ENCODE measurements around the gene BEX3.
"Not testable (repeated sequence)": the region's sequence is repeated elsewhere in the genome, so short reads cannot be mapped to it uniquely, and the experiment has no call there.

Gene BEX3

DNA sequence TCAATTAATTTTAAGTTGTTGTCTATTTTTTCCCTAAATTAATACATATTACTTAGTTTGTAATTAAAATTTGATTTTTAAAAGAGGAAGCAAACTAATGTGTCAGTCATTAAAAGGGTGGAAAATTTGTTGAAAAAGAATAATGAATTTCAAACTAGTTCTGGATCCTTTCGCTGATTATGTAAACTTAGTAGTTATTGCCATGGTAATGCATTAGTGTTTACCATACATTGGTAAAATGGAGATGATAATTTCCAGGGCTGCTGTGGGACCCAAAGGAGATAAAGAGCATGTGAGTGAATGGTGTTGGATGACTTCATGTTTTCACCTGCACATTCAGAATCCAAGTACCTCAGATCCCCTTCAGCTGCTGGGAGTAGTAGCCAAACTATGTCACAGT lies 6.5 kb downstream of the BEX3 start:
- no peak for DNase-seq (ENCODE audit: low spot score)

DNA sequence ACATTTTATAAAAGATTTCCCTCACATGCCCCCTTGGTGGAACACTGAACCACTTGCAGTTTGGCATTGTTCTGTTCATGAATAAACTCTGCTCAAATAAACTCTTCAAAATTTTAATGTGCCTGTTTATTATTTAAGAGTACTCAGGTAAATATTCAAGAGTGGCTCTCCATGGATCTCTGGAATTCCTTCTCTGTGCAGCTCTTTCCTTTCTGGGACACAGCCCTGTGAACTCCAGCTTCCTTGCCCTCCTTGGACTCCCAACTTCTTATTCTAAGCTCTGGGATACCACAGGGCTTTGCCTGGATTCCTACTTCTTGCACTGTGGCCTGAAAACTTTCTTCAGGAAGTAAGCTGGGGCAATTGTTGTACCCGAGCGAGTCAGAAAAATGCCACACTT lies 8.3 kb downstream of the BEX3 start:
- no peak for DNase-seq (ENCODE audit: low spot score)

DNA sequence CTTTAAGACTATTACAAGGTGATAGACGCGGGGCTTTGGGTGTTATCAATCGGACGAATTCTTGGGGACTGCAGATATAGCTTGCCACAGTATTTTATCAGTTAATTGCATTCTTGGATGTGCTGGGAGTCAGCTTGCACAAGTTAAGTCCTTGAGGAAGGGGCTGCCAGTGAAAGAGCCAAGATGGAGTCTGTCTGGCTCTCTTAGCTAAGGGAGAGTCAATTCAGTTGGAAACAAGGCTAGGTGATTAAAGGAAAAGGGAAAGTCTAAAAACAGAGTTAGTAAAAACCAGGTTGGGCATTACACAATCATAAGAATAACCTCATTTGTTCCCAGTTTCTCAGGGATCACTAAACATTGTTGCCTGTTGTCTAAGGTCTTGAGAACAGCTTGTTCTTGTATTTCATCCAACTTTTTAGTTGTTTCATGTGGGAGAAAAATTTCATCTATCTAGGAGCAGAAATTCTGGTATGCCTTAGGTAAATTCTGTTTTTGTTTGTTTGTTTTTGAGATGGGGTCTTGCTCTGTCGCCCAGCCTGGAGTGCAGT lies 9.0 kb downstream of the BEX3 start:
- not testable (repeated sequence) for DNase-seq (ENCODE audit: low spot score)

DNA sequence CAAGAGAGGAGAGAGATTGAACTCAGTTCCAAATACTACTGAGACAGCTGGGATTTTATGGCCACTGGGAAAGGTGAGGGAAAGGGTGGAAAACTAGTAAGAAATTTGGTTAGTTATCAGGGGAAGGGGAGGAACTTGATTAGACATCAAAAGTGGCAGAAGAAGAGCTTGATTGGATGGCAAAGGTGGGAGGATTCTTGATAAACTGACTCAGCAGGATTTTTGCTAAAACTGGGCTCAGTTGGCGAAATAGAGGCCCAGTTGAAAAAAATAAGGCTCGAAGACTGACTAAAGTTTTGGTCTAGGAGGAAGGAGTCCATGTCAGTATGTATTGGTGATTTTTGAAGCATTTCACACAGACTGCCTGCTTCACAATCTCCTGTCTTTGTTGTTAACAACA lies 10.0 kb downstream of the BEX3 start:
- DNase-seq (ENCODE audit: low spot score): no peak

DNA sequence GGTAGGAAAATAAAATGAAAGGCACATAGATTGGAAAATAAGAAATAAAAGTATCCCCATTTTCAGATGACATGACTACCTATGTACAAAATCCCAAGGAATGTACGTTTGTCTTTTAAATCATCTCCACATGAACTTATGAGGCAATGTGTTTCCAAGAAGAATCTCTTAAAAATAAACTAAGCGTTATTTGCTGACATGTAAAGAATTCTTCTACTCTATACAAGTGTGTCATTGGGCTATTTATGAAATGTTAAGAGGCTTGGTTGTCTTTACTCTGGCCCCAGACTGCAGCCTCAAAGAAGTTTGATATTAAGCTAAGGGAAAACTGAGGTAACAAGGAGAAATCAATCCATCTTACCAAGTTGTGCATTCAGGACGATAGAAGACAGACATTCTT lies 17.1 kb downstream of the BEX3 start:
- no peak for DNase-seq (ENCODE audit: low spot score)

DNA sequence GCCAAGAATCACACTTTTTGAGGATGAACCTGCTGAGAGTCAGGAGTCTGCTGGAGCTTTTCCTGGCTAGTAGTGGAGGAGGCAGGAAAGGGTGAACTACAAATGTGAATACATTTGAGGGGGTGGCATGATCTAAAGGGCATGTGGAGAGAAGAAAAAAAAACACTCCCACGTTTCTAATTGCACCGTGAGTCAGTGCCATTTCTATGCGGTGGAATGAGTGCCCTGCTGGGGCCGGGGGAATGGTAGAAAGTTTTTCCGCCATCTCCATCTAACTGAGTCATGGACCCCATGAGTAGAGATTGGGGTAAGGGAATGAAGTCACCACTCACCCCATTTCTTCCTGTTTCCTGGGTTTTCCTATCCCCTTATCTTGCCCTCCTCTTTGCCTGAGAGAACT lies 19.8 kb downstream of the BEX3 start:
- DNase-seq (ENCODE audit: low spot score): no peak

DNA sequence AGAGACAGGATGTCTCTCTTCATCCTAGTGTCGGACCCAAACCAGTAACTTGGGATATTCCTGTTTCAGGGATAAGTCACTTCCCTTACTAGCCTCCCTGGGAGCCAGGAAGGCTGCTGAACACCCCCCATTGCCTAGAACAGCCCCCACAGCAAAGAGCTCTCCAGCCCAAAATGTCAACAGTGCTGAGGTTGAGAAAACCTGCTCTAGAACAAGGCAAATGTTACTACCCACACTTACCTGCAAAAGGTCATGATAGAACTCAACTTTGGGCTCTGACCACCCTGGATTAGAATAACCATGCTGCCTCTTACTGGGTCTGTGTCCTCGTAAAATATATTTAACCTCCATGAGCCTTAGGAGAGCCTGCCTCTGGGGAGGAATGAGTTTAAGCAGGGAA lies 20.3 kb downstream of the BEX3 start:
- no peak for DNase-seq (ENCODE audit: low spot score)

DNA sequence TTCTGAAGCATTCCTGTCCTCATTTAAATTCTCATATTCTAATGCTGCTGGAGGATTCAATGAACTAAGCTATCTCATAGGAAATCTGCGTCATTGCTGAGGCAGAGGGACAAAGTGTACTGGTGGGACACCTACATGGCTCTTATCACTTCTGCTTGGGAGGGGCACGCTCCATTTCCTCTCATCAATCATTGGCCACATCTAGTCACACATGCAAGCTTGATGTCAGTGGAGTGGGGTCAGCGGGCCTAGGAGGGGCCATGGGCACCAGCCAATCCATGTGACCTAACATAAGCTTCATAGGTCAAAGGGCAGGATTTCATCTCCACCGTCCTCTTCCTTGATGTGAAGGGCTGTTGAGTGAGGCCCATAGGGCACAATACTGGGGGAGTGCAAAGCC lies 21.4 kb downstream of the BEX3 start:
- DNase-seq (ENCODE audit: low spot score): no peak

DNA sequence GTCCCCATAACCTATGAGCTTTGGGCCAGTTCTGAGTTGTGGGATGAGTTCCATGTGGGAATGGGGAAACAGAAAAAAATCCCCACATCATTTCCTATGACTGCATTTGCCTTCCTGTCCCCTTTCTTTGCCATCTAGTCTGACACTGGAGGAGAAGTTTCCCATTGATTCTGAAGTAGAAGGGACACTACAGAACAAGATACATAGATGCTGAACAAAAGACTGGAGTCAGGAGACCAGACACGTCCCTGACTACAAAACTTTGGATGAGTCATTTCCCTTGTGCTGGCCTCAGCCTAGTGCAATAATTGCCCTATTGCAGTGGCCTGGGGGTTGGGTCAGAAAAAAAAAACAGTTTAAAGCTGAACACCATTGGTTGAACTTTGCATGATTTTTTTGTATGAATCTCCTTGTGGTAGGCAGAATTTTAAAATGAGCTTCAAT lies 22.1 kb downstream of the BEX3 start:
- DNase-seq (ENCODE audit: low spot score): no peak

DNA sequence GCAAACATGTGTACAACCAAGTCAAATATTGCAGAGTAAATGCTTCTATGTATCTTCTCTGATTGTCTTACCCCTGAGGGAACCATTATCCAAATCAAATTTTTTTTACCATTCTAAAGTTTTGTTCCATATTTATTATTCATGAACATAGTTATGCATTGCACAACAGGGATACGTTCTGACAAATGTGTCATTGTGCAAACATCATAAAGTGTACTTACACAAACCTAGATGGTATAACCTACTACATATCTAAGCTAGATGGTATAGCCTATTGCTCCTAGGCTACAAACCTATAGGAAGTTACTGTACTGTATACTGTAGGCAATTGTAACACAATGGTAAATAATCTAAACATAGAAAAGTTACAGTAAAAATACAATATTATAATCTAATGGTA lies 23.4 kb downstream of the BEX3 start:
- no peak for DNase-seq (ENCODE audit: low spot score)

DNA sequence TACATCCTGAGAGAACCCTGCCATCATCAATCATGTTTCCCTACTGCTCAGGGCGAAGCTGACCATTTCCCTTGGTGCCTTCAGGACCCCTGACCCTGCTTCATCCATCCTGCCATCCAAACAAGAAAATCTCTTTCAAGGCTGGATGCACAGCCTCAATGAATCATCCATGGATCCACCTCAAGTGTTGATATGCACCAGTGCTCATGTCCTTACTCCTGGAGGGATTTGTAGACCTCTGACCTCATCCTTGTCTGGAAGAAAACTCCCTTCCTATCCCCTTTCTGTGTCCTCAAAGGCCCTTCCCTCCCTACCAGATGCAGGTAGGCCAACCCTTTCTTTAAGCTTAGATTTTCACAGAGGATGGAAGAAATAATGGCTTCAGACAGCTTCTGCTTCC lies 24.6 kb downstream of the BEX3 start:
- no peak for DNase-seq (ENCODE audit: low spot score)

DNA sequence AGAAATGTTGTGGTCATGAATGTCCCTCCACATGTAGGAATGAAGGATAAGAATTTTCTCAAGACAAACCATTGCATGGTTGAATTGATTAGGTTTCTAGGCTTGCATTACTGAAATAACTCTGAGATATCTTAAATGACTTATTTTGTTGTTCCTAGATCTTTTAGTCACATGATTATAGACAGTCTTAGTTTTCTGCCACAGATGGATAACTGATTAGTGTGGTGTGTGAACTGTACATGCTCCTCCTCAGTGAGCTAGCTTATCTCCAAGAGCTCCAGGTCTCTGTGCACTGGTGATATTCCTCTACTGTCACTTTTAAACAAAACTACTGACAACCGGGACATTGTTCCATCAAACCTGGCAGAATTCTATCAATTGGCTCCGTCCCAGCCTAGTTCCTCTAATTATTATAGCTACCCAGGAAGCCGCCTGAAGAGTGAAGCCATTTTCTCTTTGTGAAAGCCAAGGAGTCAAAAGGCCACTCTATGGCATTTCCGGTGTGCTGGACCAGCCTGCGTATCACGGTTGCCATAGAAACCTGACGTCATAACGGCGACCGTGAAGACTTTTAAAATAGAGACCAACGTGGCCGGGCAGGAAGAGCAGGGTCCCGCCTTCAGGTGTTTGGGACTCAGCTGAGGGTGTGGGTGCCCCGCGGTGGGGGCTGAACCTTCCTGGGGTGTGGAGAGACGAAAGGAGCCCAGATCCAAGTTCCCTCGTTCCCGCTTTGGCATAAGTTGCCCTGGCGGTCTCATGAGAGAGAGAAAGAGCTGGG lies 28.1 kb downstream of the BEX3 start:
- peak; percentile 71 for DNase-seq (ENCODE audit: low spot score)

DNA sequence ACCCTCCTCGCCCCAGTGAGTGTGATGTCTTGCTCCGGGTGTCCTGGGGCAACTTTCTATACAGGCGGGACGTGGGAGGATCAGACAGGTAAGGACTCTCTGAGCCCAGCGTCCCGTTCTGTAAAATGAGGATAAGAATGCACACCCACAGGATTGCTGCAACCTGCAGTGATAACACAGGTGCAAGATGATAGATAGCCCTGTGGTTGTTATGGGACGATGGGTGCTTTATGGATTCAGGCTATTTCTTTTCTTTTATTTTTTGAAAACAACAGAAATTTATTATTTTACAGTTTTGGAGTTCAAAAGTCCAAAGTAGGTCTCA lies 28.6 kb downstream of the BEX3 start:
- no peak for DNase-seq (ENCODE audit: low spot score)

DNA sequence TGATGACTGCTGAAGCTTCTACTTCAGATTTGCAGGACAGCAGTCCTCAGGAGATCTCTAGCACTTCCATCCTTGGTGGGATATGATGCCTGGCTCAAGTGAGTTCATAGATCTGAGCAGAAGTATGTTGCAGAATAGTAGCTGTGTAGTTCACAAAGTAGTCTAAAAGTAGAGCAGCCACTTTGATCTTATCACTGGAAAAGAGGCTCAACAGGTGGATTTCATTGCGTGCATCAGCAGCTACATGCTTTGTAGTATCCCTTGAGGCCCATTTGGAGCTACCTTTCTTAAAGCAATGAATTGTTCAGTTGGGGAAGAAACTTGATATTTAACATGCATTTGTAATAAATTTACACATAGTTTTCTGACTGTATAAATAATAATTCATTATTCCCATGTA lies 29.9 kb downstream of the BEX3 start:
- DNase-seq (ENCODE audit: low spot score): no peak

DNA sequence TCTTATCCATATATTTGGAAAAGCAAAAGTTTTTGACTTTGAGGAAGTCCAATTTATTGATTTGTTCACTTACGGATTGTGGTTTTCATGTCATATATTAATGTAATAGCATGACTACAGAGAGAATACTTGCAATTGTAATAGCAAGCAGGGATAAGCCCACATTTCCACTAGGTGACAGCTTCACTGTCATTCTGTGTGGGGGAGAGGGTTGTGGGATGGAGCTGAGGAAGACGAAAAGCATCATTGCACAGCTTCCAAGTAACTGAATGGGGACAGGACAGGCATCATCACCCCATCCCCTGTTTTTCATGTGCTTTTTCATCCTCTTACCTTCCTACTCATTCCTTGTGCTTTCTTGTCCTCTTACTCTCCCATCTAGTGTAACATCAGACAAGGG lies 31.4 kb downstream of the BEX3 start:
- DNase-seq (ENCODE audit: low spot score): no peak

DNA sequence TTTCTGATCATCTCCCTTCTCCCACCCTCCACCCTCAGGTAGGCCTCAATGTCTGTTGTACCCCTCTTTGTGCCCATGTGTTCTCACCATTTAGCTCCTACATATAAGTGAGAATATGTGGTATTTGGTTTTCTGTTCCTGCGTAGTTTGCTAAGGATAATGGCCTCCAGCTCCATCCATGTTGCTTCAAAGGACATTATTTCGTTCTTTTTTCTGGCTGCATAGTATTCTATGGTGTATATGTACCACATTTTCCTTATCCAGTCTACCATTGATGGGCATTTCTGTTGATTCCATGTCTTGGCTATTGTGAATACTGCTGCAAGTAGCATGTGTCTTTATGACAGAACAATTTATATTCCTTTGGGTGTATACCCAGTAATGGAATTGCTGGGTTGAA lies 35.4 kb downstream of the BEX3 start:
- DNase-seq (ENCODE audit: low spot score): not testable (repeated sequence)

DNA sequence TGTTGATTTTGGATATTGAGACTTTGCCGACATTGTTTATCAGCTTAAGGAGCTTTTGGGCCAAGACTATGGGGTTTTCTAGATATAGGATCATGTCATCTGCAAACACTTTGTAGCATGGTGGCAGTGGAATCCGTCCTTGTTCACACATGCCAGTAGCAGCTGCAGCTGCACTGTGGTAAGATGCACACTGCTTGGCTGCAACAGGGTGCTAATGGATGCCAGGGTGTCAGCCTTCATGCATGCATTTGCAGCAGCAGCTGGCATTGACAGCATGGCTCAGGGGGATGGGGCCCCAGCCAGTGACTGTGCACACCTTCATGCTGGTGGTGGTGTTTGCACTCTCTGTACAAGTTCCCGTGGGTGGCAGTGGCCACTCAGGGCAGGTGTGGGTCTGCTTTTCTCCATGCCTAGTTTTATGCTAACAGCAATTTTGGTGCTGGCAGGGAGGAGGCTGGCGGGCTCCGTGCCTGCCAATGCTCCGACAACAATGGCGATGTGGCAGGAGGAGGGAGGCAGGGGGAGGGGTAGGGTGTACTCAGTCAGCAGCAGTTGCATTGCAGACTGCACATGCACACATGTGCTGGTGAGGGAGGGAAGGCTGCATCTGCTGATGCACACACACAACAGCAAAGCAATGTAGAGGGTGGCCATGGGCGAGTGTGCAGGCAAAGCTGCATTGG lies 37.5 kb downstream of the BEX3 start:
- DNase-seq (ENCODE audit: low spot score): no peak

DNA sequence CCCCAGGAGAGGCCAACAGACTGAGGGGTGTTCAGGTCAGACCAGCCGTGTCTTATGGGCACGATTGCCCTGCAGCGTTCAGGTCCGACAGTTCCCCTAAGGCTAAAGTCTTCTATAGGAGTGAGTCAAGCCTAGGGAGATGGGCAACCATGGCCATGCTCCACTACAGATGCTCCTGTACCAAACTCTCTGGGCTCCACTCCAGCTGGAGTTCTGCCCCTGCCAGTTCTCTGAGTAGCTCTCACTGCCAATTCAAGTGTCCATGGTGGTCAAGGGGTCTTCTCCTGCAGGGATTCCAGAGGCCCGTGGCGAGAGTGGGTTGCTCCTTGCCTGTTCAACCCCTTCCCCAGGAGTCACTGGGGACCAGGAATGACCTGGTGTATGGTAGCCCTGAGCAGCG lies 38.2 kb downstream of the BEX3 start:
- no peak for DNase-seq (ENCODE audit: low spot score)

DNA sequence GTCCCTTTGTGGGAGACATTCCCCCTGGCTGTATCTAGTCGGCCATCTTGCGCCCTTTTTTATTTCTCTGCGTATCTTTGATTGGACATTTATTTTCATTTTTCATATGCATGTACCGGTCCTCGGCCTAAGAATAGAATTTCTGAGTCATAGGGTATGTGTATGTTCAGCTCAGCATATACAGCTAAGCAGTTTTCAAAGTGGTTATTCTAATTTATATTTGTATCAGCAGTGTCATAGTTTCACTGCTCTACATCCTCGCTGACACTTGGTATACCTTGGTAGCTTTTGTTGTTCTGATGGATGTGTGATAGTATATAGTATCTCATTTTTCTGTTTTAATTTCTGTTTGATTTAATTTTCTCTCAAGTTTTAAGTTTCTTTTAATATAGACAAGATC lies 38.7 kb downstream of the BEX3 start:
- peak; percentile 4 for DNase-seq (ENCODE audit: low spot score)

DNA sequence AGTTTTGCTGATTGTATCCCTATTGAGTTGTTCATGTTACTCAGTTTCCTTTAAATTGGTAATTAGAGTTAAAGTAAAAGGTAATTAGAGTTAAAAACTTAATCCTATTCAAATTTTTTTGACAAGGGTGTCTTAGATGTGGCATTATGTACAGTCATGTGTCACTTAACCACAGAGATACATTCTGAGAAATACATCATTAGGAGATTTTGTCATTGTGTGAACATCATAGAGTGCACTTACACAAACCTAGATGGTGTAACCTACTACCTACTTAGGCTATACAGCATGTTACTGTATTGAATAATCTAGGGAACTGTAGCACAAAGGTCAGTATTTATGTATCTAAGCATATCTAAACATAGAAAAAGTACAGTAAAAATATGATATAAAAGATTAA lies 39.2 kb downstream of the BEX3 start:
- DNase-seq (ENCODE audit: low spot score): peak; percentile 23

DNA sequence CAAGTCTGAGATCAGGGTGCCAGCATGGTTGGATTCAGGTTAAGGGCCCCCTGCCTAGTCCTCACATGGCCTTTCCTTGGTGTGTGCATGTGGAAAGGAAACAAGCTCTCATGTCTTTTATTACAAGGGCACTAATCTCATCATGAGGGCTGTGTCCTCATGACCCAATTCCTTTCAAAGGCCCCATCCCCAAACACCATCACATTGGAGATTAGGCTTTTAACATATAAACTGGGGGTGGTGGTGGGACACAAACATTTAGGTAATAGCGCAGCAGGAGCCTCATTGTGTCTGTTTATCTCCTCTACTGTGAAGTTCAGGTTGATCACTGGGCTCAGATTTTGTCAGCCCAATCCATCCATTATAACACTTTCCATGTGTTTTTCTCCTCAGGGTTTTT lies 41.0 kb downstream of the BEX3 start:
- DNase-seq (ENCODE audit: low spot score): no peak

DNA sequence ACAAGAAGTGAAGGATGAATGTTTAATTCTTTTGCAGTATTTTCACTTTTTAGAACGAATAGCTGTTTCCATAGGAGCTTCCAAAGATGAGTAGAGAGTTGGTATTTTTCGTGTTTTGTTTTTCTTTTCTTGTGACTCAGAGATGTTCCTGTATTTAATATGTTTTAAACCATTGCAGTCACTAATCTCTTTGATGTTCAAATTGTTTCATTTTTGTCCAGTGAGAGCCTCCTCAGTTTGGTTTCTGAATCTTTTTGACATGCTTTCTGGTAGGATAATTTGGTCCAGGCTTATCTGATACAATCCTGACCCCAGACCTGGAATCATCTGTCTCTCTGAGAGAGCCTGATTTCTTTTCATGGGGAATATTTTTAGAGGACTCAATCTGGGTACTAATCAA lies 41.6 kb downstream of the BEX3 start:
- DNase-seq (ENCODE audit: low spot score): no peak

DNA sequence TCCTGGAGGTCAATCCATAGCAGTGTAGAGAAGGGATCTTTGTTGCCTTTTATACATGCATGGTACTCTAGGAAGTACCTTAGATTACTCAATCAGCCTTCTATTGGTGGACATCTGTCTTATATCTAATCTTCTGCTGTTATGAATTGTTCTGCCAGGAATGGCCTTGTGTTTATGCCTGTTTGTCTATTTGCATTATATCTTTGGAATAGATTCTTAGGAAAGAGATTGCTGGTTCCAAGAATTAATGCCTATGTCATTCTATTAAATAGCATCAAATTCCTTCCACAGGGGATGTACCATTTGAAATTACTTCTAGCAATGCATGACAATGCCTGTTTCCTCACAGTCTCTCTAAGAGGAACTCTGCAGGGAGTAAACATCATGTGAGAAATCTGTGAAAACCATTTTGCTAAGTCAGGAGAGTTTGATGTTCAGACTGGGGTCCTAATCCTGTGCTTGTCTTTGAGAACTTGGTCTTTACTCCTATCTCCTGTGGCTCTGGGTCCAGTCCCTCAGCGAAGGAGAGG lies 42.5 kb downstream of the BEX3 start:
- no peak for DNase-seq (ENCODE audit: low spot score)

Data from activated CD4-positive, alpha-beta T cell treated with anti-CD3 and anti-CD28 coated beads, Interleukin-2, Interleukin-4, amounts not matched to agents 100 ng/mL and 50 ng/mL, durations not matched to agents 16 hours and 8 hours (primary cell).